Lung (tissue), 16 donors: ENCODE data around the gene AHRR. TPM values are rescaled to one million over a fixed set of nuclear protein-coding genes. Genes with fewer than 3 reads are reported as not detected.
"Not testable (repeated sequence)": the region's sequence is repeated elsewhere in the genome, so short reads cannot be mapped to it uniquely, and the experiment has no call there.

Experiments
- ATAC-seq: fragments of 200-7000 bp; cut with Tn5 transposase; one replicate; pipeline ENCODE4 v1.9.1; 2020; ENCODE audit warnings: moderate number of reproducible peaks; ENCODE audit not compliant: insufficient read depth, low FRiP score
- DNase-seq, 3 donors: peaks; one replicate each; pipeline ENCODE4 v3.0.0-alpha.2; 2013 to 2017
- H3K27ac ChIP-seq, 2 donors: one replicate each; pipeline ENCODE4 v1.5.1; 2013; ENCODE audit warnings: mild to moderate bottlenecking in 2 of 2, moderate library complexity in 2 of 2, control low read depth in 1 of 2, inconsistent platforms in 1 of 2, low read depth in 1 of 2, low read length in 1 of 2
- H3K27me3 ChIP-seq, 3 donors: one replicate each; pipeline ENCODE4 v1.5.1; 2013; ENCODE audit warnings: low read length in 2 of 3; ENCODE audit not compliant: control insufficient read depth in 3 of 3, insufficient read depth in 3 of 3
- H3K36me3 ChIP-seq, 4 donors: one replicate each; pipeline ENCODE4 v1.5.1; 2013; ENCODE audit warnings: low read length in 4 of 4, mild to moderate bottlenecking in 1 of 4, moderate library complexity in 1 of 4; ENCODE audit not compliant: control insufficient read depth in 4 of 4, insufficient read depth in 4 of 4
- H3K4me1 ChIP-seq, 5 donors: one replicate each; pipeline ENCODE4 v1.5.1; 2013; ENCODE audit warnings: low read length in 5 of 5, mild to moderate bottlenecking in 2 of 5, moderate library complexity in 1 of 5; ENCODE audit not compliant: control insufficient read depth in 5 of 5, insufficient read depth in 5 of 5
- H3K4me3 ChIP-seq: one replicate; pipeline ENCODE4 v1.5.1; 2013; ENCODE audit warnings: mild to moderate bottlenecking, control low read depth, moderate library complexity
- H3K9ac ChIP-seq, 2 donors: one replicate each; pipeline ENCODE4 v1.5.1; 2013; ENCODE audit warnings: low read length in 2 of 2, control low read depth in 1 of 2; ENCODE audit not compliant: insufficient read depth in 1 of 2
- H3K9me3 ChIP-seq, 4 donors: one replicate each; pipeline ENCODE4 v1.5.1; 2013; ENCODE audit warnings: low read length in 3 of 4, mild to moderate bottlenecking in 1 of 4, moderate library complexity in 1 of 4; ENCODE audit not compliant: control insufficient read depth in 4 of 4, insufficient read depth in 3 of 4
- CTCF ChIP-seq: IDR thresholded peaks from 2 replicates; pipeline ENCODE4 v1.5.1; 2012; ENCODE audit warnings: mild to moderate bottlenecking; ENCODE audit errors: control extremely low read depth, extremely low read depth
- WGBS, 2 donors: extraction: QIAGEN DNeasy Blood & Tissue Kit; methylation state at CpG; one replicate each; pipeline ENCODE4 v1.1.7; 2013; 5-methylcytosine and 5-hydroxymethylcytosine counted together
- long read RNA-seq, 5 donors: transcript quantifications; one replicate each; lab custom pipeline, GENCODE V29; 2026
- polyA plus RNA-seq, 2 donors: library from polyadenylated mRNA; stranded (reverse); fragments of 200-250 nt; gene quantifications; one replicate each; pipeline ENCODE4 v1.2.1, GENCODE V29; 2013
- total RNA-seq, 2 donors: library from RNA; depleted of rRNA in 1 of 2; stranded (reverse); fragments of >200 nt in 1 of 2; gene quantifications; one replicate each; pipeline ENCODE4 v1.2.1, GENCODE V29; 2014 to 2021
- donor health status: control.
- donor health status: control.
- donor health status: Bipolar disorder and iron deficiency.
- donor health status: healthy.
- donor health status: DM: yes; HTN: yes; CAD: no.

Gene AHRR
- total RNA-seq (1 to 10 TPM; 1.7 to 8.8 TPM), polyA plus RNA-seq (1 to 10 TPM in 1 of 2 donors, under 1 TPM in 1; 0.63 to 4.0 TPM)
- long read RNA-seq, donor 1, result 0 reads
- long read RNA-seq, donor 2, result 0 reads
- long read RNA-seq, donor 3, result 0 reads
- long read RNA-seq, donor 4, result 0 reads
- long read RNA-seq, donor 5, result 0 reads

GRCh38 chr5:321230-321725 lies at the start of gene AHRR:
Gene AHRR (plus strand): TSS chr5:321714. CDS start chr5:343903, 22,189 bp downstream.
- peak; percentile 38 to 56 (median 55) for DNase-seq

GRCh38 chr5:271828-272167 lies 49.7 kb upstream of the AHRR start:
- Histone ChIP-seq H3K27ac (peak overlapping the region; percentile 93 to 95), H3K4me3 (peak overlapping the region; percentile 89)
- H3K9ac ChIP-seq, ATAC-seq, H3K27me3 ChIP-seq, DNase-seq, H3K4me1 ChIP-seq, H3K9me3 ChIP-seq, H3K36me3 ChIP-seq: not testable (repeated sequence)
- WGBS, 2 donors, result 0 to 1% methylated on average over 13 to 41 of the region's 41 CpGs

More at GRCh38 chr5:321230-321725, at the start of gene AHRR:
- TF ChIP-seq CTCF, result peak; percentile 16
- Histone ChIP-seq H3K4me1 (peaks cover 0 to 15% (median 0%) of the 10 kb centered on the region in 5 donors), H3K9me3 (peaks cover 0 to 2% (median 0%) of the 10 kb centered on the region in 4 donors), H3K9ac (no peak within 1 kb of the TSS), H3K36me3 (peaks cover 0 to 6% (median 0%) of the 10 kb centered on the region in 4 donors), H3K27me3 (peaks cover 5 to 53% (median 23%) of the 10 kb centered on the region in 3 donors), H3K27ac (peak within 1 kb of the TSS in 1 of 2 donors; percentile 26), H3K4me3 (peak within 1 kb of the TSS; percentile 58)
- peak; percentile 81 for ATAC-seq
- WGBS, 2 donors, result 1% methylated on average over 33 to 51 of the region's 51 CpGs

- H3K9ac ChIP-seq, H3K4me3 ChIP-seq: not testable (repeated sequence)
These were observed 48.4 kb upstream of the AHRR start for GRCh38 chr5:273091-273490.

GRCh38 chr5:273491-273890 lies 48.0 kb upstream of the AHRR start:
- not testable (repeated sequence) for H3K36me3 ChIP-seq, ATAC-seq, H3K4me1 ChIP-seq, H3K27ac ChIP-seq, H3K4me3 ChIP-seq, DNase-seq, H3K9ac ChIP-seq, H3K9me3 ChIP-seq, H3K27me3 ChIP-seq
- WGBS, 2 donors, result 88 to 89% methylated on average over 7 of the region's 7 CpGs

More at GRCh38 chr5:273091-273490, 48.4 kb upstream of the AHRR start:
- not testable (repeated sequence) for H3K36me3 ChIP-seq, H3K27me3 ChIP-seq, H3K4me1 ChIP-seq, DNase-seq, H3K9me3 ChIP-seq, ATAC-seq, H3K27ac ChIP-seq
- WGBS, 2 donors, result 91% methylated on average over 9 of the region's 9 CpGs

GRCh38 chr5:274346-274745 lies 47.2 kb upstream of the AHRR start:
- 86 to 88% methylated on average over 7 of the region's 7 CpGs for WGBS, 2 donors
- not testable (repeated sequence) for H3K9ac ChIP-seq, ATAC-seq

More at GRCh38 chr5:274346-274745, 47.2 kb upstream of the AHRR start:
- not testable (repeated sequence) for H3K27ac ChIP-seq, H3K36me3 ChIP-seq, DNase-seq, H3K9me3 ChIP-seq, H3K27me3 ChIP-seq, H3K4me1 ChIP-seq, H3K4me3 ChIP-seq
